Effector CD8-positive, alpha-beta T cell (primary cell): ENCODE results near the gene TNFSF8.

Experiments used
- DNase-seq: peaks from one replicate; lab custom pipeline; 2025; lab: John Stamatoyannopoulos, UW

Gene TNFSF8

DNA sequence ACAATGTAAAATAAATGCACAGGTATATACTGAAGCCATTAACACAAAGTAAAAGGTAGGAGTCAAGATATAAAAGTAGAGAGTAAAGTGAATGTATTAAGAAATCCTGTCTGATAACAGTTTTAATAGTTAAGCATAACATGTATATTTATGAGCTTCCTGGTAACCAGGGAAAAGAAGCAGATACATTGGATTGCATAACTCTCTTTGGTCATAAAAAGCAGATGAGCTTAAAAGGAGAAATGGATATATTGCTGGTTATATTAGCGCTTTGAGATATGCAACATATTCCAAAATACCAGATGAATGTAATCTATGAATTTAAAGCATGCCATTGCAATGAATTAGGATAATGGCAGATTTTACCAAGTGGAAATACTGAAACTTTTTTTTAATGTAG is 6.2 kb upstream of the TNFSF8 start:
- no peak for DNase-seq

DNA sequence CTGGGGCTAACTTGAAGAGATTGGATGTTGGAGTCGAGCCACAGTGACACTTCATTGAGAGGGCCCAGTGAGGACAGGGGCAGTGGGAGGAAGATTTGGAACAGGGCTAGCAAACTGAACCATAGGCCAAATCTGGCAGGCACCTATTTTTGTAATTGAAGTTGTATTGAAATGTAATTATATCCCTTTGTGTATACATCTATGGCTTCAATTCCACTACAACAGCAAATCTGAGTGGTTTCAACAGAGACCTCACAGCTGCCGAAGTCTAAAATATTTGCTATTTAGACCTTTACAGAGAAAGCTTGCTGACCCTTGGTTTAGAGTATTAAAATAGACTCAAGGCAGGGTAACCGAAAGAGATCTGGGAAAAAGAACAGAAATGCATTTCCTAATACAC is 4.7 kb upstream of the TNFSF8 start:
- no peak for DNase-seq

DNA sequence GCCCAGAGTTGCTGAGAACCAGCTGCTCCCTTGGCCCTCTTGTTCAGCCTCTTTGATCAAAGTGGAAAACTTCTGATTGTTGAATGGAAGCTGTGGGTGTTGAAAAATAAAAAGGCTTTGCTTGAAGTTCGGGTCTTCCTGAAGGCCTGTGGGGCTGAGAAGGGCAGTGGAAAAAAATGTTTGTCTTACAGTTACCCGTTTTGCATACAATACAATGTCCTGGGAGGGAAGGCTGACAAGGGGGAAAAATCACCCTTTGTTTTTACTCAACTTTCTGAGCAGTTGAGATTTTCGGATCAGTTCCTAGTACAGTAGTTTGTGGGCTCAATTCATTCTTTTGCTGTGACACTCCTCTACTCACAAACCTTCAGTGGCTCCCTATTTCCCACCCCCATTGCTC is 2.1 kb upstream of the TNFSF8 start:
- no peak for DNase-seq

DNA sequence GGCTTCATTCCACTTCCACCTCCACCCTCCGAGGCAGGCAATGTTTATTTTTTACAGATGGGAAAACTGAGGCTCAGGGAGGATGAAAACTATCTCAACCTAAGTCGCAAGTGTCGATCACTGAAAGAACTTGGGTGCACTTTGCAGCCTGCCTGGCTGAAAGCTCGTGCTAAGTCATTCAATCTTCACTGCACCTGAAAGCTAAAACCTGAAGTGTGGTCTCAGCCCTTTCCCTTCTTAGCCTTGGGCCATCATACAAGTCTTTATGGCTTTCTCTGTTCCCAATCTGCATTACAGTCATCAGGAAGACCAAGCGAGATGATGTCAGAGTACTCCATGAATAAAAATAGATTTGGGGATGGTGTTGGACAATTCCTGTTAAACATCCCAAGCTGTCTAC is 1.0 kb upstream of the TNFSF8 start:
- DNase-seq: no peak

DNA sequence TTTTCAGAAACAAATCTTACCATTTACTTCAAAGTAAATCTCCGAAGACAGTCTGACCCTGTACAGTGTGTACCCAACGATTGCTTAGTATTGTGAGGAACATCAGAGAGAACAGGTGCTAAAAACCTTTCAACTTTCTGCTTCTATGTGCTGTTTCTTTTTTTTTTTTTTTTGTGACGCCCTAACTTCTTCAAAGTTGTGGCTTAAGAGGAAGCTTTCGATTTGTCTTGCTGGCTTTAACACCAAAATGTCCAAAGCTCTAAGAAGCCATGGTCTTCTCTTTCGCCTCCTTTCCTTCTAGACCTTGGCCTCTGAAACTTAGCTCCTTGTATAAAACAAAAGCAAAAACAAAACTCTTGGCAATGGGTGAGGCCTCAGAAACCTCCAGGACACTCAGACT is 1.2 kb downstream of the TNFSF8 start:
- no peak for DNase-seq

DNA sequence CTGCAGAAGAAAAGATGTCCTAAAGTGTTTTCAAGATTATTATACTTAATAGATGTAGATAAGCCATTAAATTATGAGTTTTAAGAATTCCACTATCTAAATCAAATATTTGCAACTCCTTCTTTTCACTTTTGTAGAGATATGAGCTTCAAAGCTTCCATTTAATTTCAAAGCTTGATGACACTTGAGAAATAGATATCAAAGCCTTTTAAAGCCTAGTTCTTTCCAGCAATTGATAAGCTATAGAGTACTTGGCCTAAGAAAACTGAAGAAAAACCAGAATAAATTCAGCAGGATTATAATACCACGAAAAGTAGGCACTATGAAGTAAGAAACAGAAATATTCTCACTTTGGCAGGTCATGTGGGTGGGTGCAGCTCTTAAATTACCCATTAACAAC is 1.7 kb downstream of the TNFSF8 start:
- DNase-seq: no peak

DNA sequence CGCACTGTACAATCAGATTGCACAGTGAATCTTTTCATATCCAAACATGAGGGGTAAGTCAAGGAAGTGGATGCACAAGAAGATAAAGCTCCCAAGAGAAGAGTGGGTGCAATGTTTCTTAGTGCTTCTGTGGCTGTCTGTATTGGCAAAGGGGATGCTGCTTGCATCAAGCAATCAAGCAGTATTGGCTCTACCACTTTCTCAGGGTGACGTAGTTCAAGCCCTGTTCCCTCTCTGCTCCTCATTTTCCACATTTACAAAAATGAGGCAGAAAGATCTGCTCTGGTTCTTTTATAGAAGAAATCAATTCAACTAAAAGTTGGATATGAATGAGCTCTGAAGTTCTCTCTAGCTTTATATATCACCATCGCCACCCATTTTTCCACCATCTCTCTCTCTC is 2.3 kb downstream of the TNFSF8 start:
- no peak for DNase-seq

DNA sequence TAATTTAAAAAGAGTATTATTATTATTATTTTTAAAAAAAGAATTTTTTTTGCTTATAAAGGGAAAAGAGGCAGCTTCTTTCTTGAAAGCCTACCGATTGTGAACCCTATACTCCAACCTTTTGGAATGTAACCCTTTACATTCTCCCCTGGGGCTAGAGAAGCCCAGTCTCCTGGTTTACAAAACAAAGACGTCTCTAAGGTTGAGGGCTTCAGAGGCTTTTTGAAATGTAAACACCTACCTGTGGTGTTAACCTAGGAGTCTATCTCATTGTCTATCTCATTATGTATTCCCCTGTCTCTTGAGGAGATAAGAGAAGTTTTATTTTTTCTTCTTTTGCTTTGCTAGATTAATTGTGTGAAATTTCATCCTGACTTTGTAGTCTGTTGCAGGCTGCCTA is 4.7 kb downstream of the TNFSF8 start:
- DNase-seq: no peak

DNA sequence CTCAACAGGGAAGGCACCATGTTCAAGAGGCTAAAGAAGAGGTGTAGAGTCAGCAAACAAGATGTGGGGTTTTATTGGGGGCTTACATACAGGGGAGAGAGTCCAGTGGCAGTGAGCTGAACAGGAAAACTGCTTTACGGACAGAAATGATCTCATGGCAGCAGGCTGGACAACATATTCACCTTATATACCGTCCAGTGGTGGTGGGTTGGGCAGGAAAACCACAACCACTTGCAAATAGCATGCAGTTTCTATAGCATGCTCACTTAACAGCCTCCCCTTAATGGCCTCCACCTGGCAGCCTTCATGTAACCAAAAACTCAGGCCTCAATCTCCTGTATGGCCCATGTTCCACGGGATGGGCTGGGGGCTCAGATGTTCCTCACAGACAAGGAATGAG is 5.4 kb downstream of the TNFSF8 start:
- DNase-seq: no peak

DNA sequence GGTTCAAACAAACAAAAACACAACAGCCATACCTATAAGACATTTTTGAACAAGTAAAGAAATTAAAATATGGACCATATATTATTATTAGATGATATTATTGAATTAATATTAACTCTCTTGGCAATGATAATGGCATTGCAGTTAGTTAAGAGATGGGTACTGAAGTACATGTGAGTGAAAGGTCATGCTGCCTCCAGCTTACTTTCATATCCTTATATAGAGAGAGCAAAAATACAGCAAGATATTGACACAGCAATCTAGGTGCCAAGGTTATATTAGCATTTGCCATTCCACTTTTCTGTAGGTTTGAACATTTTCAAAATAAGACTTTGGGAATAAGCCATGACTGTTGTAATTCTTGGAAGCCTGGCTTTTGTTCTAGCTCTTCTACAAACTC is 6.1 kb downstream of the TNFSF8 start:
- no peak for DNase-seq

DNA sequence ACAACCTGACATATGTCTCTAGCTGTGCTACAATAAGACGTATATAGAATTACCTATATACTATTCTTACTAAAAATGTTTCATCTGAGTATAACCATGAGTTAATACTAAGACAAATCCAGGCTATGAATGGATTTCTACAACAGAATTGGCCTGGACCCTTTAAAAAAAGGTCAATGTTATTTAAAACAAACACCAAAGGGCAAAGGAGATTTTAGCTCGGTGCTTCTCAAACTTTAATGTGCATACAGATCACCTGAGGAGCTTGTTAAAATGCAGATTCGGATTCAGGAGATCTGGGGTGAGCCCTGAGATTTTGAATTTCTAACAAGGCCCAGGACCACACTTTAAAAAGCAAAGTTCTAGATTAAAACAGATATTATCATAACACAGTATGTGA is 6.5 kb downstream of the TNFSF8 start:
- DNase-seq: no peak

DNA sequence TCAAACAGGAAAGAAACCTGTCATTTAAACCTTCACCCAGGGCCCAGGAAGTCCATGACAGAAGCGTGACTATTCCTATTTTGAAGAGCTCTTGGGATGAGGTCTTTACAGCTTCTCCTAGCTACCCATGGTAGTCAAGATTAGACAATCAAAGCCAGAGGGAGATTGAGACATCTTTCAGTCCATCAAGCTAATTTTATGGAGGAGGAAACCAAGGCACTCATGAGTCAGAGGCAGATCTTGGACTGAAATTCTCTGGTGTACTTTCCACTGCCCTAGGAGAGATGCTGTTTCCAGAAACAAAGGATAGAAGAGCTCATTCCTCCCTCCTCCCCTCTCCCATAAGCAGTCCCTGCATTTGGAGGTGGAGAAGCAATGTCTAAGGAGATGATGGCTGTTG is 9.2 kb downstream of the TNFSF8 start:
- no peak for DNase-seq

DNA sequence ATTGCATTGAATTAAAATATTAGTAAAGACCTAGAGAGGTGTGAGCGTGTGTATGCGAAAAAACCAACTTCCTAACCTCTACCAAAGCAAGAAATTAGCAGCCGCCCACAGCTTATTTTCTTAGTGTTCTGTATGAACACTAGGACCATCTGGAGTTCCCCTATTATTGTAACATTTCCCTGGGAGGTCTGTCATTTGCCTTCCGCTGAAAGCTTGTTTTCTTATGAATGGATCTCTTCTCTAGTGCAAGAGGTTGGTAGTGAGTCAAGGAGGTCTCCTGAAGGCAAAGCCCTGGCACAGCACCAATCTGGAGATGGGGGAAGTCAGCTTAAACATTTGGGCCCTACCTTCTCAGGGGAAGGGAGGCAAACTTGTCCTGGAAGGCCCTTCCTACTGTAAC is 10.8 kb downstream of the TNFSF8 start:
- no peak for DNase-seq

DNA sequence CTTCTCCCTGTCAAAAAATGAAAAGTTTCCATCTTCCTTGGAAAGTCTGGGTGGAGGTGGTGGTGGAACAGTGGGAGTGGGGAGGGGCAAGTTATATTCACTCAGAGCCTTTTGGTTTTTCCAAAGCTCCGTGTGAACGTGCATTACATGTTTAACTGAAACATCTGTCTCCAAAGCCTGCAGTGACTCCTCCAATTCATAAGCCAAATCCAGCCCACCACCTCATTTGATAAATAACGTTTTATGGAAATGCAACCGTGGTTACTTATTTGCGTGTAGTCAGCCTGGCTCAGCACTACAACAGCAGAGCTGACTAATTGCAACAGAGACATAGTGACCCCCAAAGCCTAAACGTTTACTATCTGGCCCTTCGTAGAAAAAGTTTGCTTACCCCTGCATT is 13.9 kb downstream of the TNFSF8 start:
- DNase-seq: no peak

DNA sequence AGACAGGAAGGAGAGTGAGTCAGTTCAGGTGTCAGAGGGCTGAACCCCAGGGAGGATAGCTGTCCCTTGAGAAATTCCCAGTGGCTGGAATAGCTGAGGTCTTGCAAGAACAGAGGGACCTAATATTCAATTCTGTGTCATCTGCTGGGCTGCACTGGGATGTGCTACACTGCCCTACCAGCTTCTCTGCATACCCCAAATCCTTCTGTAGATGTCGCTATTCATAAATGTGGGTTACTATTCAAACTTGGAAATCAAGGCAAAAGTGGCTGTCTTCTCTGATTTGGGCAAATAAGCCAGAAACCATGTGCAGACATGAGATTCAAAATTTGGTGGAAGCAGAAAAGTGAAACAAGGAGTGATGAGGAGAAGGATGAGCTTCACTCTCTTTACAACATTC is 16.3 kb downstream of the TNFSF8 start:
- no peak for DNase-seq

DNA sequence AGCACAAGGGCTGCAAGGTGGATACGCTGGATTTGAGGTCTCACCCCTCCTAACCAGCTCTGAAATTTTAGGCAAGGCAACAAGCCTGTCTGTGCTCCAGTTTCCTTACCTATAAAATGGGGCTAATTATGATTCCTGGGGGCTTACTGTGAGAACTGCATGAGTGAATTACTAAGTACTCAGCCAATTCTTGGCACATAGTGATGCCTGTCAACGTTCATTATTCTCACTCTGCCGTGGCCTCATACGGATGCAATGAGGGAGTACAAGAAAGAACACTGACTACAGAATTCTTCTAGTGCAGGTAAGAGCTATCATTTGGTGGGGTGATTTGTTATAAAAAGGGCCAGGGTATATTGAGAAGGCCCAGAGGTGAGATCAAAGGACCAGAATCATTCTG is 16.7 kb downstream of the TNFSF8 start:
- DNase-seq: no peak

DNA sequence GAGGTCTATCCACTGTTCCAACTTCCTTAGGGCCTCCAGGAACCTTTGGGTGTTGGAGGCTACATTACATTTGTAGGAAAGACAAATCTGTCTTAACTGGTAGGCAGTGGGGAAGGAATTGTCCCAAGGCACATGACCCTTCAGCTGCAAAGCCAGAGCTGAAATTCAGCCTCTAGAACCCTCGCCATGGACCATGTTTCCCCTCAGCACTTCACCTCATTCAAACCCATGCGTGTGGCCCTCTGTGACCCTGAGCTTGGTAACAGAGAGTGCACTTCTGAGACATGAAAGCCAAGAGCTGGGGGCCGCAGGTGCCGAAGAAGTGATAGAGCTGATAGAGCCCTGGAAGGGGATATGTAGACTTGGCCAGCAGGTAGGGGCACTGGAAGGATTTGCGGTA is 17.2 kb downstream of the TNFSF8 start:
- DNase-seq: no peak

DNA sequence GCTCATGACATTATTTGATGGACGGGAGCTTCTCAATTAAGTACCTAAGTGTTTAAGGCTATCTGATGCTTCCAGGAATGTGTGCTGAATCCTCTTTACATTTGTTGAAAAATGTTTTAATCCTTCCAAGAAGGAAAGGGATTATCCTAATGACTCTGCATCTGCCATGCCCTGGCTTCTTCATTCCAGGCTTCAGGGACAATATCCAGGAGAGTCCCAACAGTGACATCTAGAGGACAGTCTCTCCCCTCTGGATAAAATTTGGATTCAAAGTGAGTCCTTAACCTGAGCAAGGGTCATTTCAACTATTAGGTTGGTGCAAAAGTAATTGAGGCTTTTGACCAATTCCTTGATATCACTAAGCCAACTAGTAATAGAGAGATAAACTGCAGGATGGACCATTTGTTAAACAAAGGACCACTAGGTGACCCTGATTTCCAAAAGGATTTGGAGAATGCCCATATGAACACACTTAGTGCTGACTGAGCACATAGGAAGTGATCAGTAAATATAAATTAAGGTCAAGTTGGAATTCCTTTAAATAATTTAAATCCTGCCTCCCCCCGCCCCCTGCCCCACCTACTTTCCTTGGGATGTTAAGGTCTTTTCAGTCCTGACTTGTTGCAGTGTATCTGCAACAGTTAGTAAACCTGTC is 19.1 kb downstream of the TNFSF8 start:
- DNase-seq: no peak

DNA sequence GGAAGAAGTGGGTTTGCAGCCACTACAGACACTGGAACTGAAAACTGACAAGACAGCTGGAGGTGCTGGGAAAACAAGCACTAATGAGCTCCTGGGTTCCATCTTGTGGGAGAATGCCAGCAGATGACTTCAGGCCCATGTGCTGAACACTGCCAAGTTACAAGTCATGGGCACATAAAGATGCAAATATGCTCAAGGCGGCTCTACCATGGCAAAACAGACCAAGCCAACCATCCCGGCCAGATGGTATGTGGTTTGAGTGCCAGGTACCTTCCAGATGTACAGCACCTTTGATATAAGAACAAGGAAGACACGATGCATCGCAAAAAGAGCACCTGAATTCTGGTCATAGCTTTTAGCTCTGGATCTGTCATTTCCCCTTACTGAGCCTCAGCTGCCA is 19.9 kb downstream of the TNFSF8 start:
- no peak for DNase-seq

DNA sequence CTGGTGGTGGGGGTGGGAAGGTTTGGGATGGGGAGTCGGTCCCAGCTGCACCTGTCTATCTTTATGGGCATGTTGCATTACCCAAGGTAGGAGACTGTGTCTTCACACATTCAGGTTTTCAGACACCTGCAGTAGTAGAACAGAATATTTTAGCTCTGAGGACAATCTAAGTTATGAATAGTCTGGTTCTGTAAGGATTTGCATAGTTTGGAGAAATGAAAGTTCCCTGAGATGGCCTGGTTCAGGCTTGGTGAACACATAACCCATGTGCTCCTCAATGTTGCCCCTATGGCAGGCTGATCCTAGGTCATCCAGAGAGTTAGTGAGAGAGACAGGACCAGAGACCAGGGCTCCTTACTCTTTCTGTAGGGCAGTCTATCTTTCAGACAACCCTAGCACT is 20.7 kb downstream of the TNFSF8 start:
- DNase-seq: no peak

DNA sequence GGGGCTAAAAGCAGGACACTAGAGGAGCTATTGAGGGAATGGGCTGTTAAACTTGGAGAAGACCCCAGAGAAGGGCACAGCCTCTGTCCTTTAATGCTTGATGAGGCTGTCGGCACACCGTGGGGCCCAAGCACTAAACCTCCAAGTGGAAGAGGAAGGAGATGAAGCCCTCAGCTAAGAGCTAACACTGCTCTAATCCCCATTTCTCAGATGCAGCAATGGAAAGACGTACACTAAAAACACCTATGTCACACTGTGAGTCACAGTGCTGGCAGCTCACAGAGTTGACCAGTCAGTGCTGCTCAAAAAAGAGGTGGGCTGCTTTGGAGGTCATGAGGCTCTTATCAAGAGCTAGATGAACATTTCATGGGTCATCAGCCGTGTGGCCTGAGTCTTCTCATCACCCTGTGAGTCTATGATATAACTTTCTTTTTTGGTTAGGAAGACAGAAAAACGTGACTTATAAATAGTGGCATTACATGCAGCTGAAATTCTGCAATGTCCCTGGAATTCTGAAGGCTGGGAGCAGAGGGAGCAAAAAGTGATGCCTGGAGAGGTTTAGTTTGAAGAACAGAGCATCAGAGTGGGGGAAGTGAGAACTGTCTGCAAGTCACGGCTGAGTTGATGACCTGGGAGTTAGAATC is 21.5 kb downstream of the TNFSF8 start:
- DNase-seq: no peak

DNA sequence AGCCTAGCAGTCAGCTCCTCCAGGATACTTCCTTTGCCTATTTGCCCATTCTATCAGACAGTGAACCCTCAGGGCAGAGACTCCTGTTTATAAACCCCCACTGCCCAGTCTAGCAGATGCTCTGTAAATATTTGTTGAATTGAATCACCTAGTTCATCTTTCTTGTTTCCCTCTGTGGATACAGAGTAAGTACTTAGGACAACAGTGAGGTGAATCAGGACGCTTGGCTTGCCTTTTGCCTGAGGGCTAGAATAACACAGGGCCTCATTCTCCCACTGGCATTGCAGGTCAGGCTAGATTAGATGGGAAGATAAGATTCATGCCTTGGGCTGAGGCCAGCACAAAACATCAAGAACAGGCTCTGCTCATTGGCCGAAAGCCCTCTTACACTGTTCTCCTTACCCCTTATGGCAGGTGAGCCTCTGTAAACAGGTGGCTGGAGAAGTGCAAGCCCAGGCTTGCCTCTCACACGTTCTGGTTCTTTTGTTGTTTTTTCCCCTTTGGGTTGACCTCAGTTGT is 22.2 kb downstream of the TNFSF8 start:
- DNase-seq: no peak

DNA sequence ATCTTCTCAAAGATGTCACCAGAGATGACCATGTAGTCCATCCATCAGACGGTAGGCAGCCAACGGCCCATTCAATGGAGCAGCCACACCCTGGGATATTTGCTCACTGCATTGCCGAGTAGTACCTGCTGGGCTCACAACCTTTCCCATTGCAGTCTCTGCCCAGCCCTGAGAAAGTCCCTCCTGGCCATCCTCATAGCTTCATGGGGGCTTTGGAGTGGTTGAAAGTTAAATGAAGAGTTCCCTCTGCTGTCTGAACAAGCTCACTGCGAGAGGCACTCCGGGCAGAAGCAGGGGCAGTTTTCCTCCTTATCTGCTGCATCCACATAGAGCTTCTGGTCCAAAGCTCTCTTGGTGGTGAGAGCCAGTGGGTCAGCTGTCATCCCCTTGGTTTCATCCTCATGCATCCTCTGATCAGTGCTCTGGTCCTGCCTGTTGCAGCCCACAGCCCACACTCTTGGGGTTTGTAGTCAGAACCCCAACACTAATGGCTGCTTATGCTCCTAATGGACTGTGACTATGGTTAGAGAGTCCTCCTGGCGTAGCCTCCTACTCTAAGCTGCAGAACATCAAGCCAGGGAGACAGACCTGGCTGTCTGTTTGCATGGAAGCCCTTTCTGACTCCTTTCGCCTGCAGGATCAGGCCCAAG is 23.3 kb downstream of the TNFSF8 start:
- DNase-seq: no peak
